Measurements from ENCODE around the gene BLTP3B. TPM values are rescaled to one million over a fixed set of nuclear protein-coding genes. Genes with fewer than 3 reads are reported as not detected.

The BLTP3B gene
- total RNA-seq, 1 experiment from 2014 or later = 27.6 TPM

DNA sequence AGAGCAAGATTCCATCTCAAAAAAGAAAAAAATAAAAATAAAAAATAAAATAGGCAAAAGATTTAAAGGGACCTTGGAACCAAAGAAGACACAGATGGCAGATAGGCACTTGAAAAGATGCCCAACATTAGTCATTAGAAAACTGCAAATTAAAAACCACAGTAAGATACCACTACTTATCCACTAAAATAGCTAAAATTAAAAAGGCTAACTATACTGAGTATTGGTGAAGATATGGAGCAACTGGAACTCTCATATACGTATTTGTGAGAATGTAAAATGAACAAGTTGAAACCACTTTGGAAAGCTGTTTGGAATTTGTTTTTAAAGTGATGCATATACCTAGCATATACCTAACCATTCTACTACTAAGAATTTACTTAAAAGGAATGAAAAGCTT lies 22.3 kb downstream of the BLTP3B start:
- DNase-seq (ENCODE audit: low read depth) = no peak

DNA sequence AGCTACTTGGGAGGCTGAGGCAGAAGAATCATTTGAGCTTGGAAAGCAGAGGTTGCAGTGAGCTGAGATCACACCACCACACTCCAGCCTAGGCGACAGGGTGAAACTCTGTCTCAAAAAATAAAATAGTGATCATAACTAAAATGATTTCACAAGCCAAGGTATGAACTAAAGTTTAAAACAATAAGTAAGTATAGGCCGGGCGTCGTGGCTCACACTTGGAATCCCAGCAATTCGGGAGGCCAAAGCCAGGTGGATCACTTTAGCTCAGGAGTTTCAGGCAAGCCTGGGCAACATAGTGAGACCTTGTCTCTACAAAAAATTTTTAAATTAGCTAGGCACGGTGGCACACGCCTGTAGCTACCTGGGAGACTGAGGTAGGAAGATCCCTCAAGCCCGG lies 27.4 kb downstream of the BLTP3B start:
- DNase-seq (ENCODE audit: low read depth) = no peak

DNA sequence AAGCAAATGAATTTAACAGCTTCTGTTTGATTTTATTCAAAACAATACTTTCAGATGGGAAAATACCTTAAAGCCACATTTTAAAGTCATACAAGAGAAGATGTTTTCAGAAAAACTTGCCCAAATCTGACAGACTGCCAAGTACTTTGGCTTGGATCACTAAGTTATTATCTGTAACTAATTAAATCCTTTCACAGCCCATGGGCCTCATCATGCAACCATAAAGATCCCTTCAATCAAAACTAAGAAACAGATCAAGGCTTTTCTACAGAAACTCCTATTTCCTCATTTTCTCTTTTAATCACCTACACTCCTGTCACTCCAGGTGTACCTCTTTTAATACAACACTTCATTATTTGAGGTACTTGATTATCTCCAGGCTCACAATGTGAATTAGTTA lies 28.1 kb downstream of the BLTP3B start:
- DNase-seq (ENCODE audit: low read depth) = peak; percentile 35

DNA sequence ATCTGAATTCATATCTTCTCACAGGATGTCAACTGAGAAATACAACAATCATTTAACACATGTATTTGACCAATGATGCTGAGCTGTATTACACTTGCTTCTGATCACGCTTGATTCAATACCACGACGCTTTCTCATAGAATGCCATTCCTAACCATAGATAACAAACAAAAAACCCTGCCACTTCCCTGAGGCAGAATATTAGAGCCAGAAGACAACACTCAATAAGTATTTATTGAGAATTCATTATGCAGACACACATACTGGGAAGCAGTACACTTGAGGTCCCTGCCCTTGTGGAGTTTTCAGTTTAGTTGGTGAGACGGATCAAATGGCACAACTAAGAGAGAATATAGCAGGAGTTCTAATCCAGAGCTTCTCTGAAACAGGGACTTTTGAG lies 32.4 kb downstream of the BLTP3B start:
- DNase-seq (ENCODE audit: low read depth) = no peak

DNA sequence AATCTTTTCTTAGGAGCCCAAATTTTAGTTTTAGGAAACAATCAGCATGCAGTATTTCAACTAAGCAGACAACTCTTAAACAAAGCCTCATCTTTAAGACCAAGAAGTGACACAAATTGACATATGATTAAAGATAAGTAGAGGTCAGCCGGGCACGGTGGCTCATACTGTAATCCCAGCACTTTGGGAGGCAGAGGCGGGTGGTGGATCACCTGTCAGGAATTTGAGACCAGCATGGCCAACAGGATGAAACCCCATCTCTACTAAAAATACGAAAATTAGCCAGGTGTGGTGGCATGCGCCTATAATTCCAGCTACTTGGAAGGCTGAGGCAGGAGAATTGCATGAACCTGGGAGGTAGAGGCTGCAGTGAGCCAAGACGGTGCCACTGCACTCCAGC lies 35.8 kb downstream of the BLTP3B start:
- no peak for DNase-seq (ENCODE audit: low read depth)

DNA sequence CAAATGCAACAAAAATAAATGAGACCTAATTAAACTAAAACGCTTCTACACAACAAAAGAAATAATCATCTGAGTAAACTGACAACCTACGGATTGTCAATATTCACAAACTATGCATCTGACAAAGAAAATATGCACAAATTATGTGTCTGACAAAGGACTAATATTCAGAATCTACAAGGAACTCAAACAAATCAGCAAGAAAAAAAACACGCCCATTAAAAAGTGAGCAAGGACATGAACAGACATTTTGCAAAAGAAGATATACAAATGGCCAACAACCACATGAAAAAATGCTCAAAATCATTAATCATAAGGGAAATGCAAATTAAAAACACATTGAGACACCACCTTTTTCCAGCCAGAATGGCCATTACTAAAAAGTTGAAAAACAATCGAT lies 37.0 kb downstream of the BLTP3B start:
- no peak for DNase-seq (ENCODE audit: low read depth)

DNA sequence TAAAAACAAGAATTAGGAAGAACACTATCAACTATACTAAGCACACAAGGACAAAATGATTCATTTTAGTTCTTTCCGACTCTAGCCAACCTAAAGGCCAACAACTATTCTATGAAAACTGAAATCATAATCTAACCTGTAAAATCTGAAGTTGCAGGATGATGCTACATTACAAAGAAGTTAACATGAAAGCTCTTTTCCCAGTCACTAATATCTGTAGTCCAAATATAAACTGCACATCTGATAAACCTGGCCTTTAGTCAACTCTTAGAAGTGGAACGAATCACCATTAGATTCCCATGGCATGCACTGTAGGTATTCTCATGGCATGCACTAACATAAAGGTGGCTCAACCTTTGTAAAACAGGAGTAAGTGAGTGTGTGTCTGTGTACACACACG lies 41.7 kb downstream of the BLTP3B start:
- DNase-seq (ENCODE audit: low read depth) = no peak

Other genes with a start within 250 kb of the BLTP3B start
- not detected in 2 replicates for gene ANKS1B, start 157.9 kb downstream of the BLTP3B start, total RNA-seq (2014; rRNA removed; shearing (Covaris generic))
- 24.7 and 32.0 TPM in 2 replicates for gene ACTR6, start 57.9 kb upstream of the BLTP3B start, total RNA-seq (2014; rRNA removed; shearing (Covaris generic))
- 2.3 and 4.2 TPM in 2 replicates for gene DEPDC4, start 124.2 kb upstream of the BLTP3B start, total RNA-seq (2014; rRNA removed; shearing (Covaris generic))
- 35.1 and 37.1 TPM in 2 replicates for gene SCYL2, start 124.3 kb upstream of the BLTP3B start, total RNA-seq (2014; rRNA removed; shearing (Covaris generic))
- not detected in 2 replicates for gene SLC17A8, start 214.2 kb upstream of the BLTP3B start, total RNA-seq (2014; rRNA removed; shearing (Covaris generic))

All from RPMI7951 (cell line).